HG02678 (cell line): ENCODE results near the gene ANXA9.
A peak's percentile ranks its signal among the peaks of the same experiment; 100 is the strongest.

ENCODE experiments used
- ATAC-seq: cut with Tn5 transposase; IDR thresholded peaks from one replicate; pipeline ENCODE4 v1.9.1; 2021; ENCODE audit warnings: mild to moderate bottlenecking, moderate library complexity; ENCODE audit not compliant: unreplicated experiment

Gene ANXA9

GRCh38 chr1:151003180-151003579 is 21.1 kb downstream of the ANXA9 start:
- ATAC-seq = no peak

GRCh38 chr1:151005729-151006319 is 23.7 kb downstream of the ANXA9 start:
- no peak for ATAC-seq

GRCh38 chr1:151006327-151007052 is 24.4 kb downstream of the ANXA9 start, which contains the start of gene MINDY1:
MINDY1 (minus strand) TSS chr1:151006902; CDS start chr1:151002617, 4,285 bp downstream.
- no peak for ATAC-seq

- no peak for ATAC-seq
These were observed 25.8 kb downstream of the ANXA9 start for GRCh38 chr1:151007853-151008243.

GRCh38 chr1:151008244-151009205 is 26.4 kb downstream of the ANXA9 start, which contains the start of gene PRUNE1:
PRUNE1 (plus strand) TSS chr1:151008449; CDS start chr1:151008633, 184 bp downstream.
- peak; percentile 79 for ATAC-seq

- no peak for ATAC-seq
These were observed 27.1 kb downstream of the ANXA9 start for GRCh38 chr1:151009206-151009587.

GRCh38 chr1:151009674-151010345 is 27.7 kb downstream of the ANXA9 start:
- ATAC-seq = no peak

- ATAC-seq = no peak
These were observed 28.2 kb downstream of the ANXA9 start for GRCh38 chr1:151010346-151010726.

GRCh38 chr1:151011154-151011850 is 29.2 kb downstream of the ANXA9 start:
- ATAC-seq = no peak

GRCh38 chr1:151012684-151013471 is 30.8 kb downstream of the ANXA9 start:
- ATAC-seq = no peak

- no peak for ATAC-seq
These were observed 31.4 kb downstream of the ANXA9 start for GRCh38 chr1:151013518-151013917.

- no peak for ATAC-seq
These were observed 42.6 kb downstream of the ANXA9 start for GRCh38 chr1:151024540-151025146.

GRCh38 chr1:151026460-151026859 is 44.4 kb downstream of the ANXA9 start:
- no peak for ATAC-seq

- ATAC-seq = no peak
These were observed 50.1 kb downstream of the ANXA9 start for GRCh38 chr1:151032164-151032563.

- ATAC-seq = no peak
These were observed 53.1 kb downstream of the ANXA9 start for GRCh38 chr1:151035167-151035566.

GRCh38 chr1:151036356-151036755 is 54.3 kb downstream of the ANXA9 start, which contains the start of gene BNIPL:
BNIPL (plus strand) TSS chr1:151036586; CDS start chr1:151036726, 140 bp downstream.
- ATAC-seq = no peak

GRCh38 chr1:151037032-151037431 is 54.9 kb downstream of the ANXA9 start:
- ATAC-seq = no peak

- ATAC-seq = no peak
These were observed 57.4 kb downstream of the ANXA9 start for GRCh38 chr1:151039521-151039920.

- ATAC-seq = no peak
These were observed 61.1 kb downstream of the ANXA9 start for GRCh38 chr1:151043163-151043562.
